LNCaP clone FGC (cell line): ENCODE results near the gene USB1.

Source experiments
- DNase-seq: peaks from one replicate; pipeline ENCODE4 v3.0.0-alpha.2; 2011; ENCODE audit warnings: low read depth
- H3K4me3 ChIP-seq: 2 replicates; pipeline ENCODE4 v1.5.1; 2011; ENCODE audit warnings: mild to moderate bottlenecking, low read depth, low read length, control low read depth
- CTCF ChIP-seq: IDR thresholded peaks from 2 replicates; pipeline ENCODE4 v1.5.1; 2012; ENCODE audit warnings: mild to moderate bottlenecking; ENCODE audit not compliant: control insufficient read depth, insufficient read depth; ENCODE audit errors: extremely low read depth

Gene USB1

GRCh38 chr16:58057121-58057520, 55.9 kb downstream of the USB1 start:
- DNase-seq: no peak
- no peak for TF ChIP-seq CTCF

GRCh38 chr16:58057784-58058183, 56.6 kb downstream of the USB1 start:
- TF ChIP-seq CTCF: no peak
- no peak for DNase-seq
- no peak overlapping the region for H3K4me3 ChIP-seq

More at GRCh38 chr16:58057121-58057520, 55.9 kb downstream of the USB1 start:
- no peak overlapping the region for H3K4me3 ChIP-seq

GRCh38 chr16:58062821-58063220, 61.6 kb downstream of the USB1 start:
- DNase-seq: no peak
- H3K4me3 ChIP-seq: no peak overlapping the region
- TF ChIP-seq CTCF: no peak

- no peak for TF ChIP-seq CTCF
- H3K4me3 ChIP-seq: no peak overlapping the region
- no peak for DNase-seq
Observed at GRCh38 chr16:58063377-58064076, 62.3 kb downstream of the USB1 start.

- no peak for DNase-seq
- TF ChIP-seq CTCF: no peak
- H3K4me3 ChIP-seq: no peak overlapping the region
Observed at GRCh38 chr16:58070585-58070984, 69.4 kb downstream of the USB1 start.
